GM19099 (cell line): ENCODE results near the gene ENPP1.

Experiments
- POLR2A ChIP-seq: IDR thresholded peaks from 3 replicates; pipeline ENCODE4 v1.6.1; 2011; ENCODE audit warnings: low read depth; ENCODE audit not compliant: insufficient read length; ENCODE audit errors: extremely low read depth

The ENPP1 gene

DNA sequence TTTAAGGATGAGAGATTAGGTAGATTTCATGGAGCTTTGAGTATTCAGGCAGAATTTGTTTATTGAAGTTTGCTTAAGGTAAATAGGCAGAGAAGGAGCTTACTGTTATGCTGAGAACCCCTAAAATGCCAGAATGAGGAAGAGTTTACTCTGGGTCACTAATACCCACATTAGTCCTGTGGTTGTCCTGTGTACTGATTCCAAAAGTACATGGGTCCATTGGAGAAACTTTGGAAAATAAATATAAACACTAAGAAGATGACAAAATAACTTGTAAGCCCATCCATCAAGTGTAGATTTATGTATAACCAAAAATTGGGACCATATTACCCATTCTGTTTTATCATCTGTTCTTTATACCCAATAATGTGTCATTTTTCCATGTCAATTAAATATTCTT is 31.6 kb downstream of the ENPP1 start:
- no peak for TF ChIP-seq POLR2A

DNA sequence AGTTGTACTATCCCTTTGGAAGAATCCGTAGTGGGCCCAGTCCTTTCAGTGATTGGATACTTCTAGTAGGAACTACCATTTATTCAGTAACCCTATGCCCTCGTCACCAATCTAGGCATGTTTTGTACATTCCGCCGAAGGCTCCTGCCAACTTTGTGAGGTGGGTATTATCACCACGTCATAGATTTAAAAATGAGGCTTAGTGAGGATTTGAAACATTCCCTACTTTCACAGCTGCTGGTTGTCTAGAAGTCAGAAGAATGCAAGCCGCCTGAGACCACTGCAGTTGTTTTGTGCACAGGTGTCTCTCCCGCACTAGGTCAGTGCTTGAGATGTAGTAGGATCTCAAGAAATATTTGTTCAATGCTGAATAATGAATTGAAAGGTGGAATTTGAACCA is 32.6 kb downstream of the ENPP1 start:
- TF ChIP-seq POLR2A = no peak

- no peak for TF ChIP-seq POLR2A
Measured at GRCh38 chr6:131840936-131841583, 33.2 kb downstream of the ENPP1 start.

GRCh38 chr6:131843768-131844167 is 35.9 kb downstream of the ENPP1 start:
- TF ChIP-seq POLR2A = no peak

- no peak for TF ChIP-seq POLR2A
Measured at GRCh38 chr6:131844243-131844841, 36.5 kb downstream of the ENPP1 start.

DNA sequence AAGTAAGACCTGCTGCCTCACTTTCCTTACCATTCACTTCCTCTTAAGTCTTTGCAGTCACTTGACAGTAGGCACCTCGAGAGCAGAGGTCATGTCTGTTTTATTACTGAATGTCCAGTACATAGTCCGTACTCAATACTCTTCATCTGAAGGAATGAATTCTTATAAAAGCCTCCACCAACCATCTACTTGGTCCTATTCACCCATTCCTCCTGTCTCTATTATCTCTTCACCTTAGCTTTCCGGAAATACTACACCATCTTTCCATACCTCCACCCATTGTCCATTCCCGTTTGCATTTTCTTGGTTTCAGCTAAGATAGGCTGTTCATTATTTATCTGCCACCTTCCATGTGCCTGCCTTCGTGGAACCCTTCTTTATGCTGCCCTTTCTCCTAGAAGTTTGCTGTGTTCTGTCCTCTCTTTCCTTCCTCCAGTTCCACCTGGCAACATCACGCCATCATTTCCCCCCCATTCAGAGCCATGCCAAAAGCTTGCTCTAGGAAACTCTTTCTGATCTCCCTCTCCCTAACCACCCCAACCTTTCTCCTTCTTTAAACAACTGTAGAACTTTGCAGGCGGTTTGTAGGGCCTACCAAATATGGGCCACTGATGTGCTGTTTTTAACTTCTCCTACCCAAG is 38.3 kb downstream of the ENPP1 start:
- TF ChIP-seq POLR2A = no peak

- no peak for TF ChIP-seq POLR2A
Measured at GRCh38 chr6:131846905-131847304, 39.1 kb downstream of the ENPP1 start.

DNA sequence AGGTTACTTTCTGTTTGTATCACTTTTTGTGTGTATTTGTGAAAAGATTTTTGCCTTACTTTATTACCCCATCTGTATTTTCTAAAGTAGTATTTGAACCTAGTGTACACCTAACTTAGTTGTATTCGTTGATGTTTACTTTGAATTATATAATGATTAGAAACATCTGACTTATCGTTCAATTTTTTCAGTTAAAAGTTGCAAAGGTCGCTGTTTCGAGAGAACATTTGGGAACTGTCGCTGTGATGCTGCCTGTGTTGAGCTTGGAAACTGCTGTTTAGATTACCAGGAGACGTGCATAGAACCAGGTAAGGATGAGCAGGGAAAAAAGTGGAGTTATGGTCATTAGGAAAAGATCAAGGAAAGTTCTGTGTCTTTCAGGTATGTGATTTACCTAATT is 42.0 kb downstream of the ENPP1 start:
- no peak for TF ChIP-seq POLR2A

GRCh38 chr6:131851049-131851769 is 43.4 kb downstream of the ENPP1 start:
- TF ChIP-seq POLR2A = no peak

GRCh38 chr6:131852200-131852599 is 44.4 kb downstream of the ENPP1 start:
- TF ChIP-seq POLR2A = no peak

DNA sequence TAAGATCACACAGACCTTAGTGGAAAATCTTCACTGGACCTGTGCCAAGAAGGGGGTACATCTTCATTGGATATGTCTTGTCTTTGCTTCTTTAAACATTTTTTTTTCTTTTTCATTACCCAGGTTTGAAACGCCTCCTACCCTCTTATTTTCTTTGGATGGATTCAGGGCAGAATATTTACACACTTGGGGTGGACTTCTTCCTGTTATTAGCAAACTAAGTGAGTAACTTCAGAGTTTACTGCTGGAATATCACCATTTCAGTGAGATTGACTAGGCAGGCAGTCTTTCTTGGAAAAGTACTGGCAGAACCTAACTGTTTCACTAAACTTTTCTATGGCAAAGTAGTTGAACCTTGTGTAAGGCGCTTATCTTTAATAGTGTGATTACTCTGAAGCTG is 47.0 kb downstream of the ENPP1 start:
- TF ChIP-seq POLR2A = no peak

GRCh38 chr6:131858765-131859415 is 51.1 kb downstream of the ENPP1 start:
- TF ChIP-seq POLR2A = no peak

DNA sequence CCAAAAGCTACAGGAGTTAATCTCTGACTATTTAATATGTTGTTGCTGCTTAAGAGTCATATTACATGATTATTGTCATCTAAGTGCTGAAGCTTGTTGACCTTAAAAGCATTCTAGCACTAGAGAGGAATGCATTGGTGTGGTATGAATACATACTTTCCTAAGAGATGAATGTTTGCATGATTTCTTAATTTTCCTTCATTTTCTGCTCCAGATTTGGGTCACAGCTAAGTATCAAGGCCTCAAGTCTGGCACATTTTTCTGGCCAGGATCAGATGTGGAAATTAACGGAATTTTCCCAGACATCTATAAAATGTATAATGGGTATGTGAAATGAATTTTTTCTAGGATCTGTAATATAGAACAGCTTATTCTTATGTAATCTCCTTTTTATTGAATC is 53.6 kb downstream of the ENPP1 start:
- no peak for TF ChIP-seq POLR2A

DNA sequence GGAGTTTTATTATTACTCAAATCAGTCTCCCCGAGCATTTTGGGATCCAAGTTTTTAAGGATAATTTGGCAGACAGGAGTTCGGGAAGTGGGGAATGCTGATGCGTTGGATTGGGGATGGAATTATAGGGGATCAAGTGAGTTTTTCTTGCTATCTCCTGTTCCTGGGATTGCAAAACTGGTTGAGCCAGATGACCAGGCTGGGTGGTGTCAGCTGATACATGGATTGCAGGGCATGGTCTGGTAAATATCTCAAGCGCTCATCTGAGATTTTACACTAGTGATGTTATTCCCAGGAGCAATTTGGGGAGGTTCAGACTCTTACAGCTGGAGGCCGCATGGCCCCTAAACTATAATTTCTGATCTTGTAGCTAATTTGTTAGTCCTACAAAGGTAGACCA is 54.7 kb downstream of the ENPP1 start:
- no peak for TF ChIP-seq POLR2A

- no peak for TF ChIP-seq POLR2A
Measured at GRCh38 chr6:131867744-131868143, 59.9 kb downstream of the ENPP1 start.
